ENCODE data around the gene CEP68. TPM values are rescaled to one million over a fixed set of nuclear protein-coding genes. Genes with fewer than 3 reads are reported as not detected.
"Not testable (repeated sequence)": the region's sequence is repeated elsewhere in the genome, so short reads cannot be mapped to it uniquely, and the experiment has no call there.

Gene CEP68
- total RNA-seq, 1 experiment from 2014 or later: 3.7 TPM

- DNase-seq (ENCODE audit: low read depth): no peak
Measured at GRCh38 chr2:65076345-65076710, 20.1 kb downstream of the CEP68 start.

GRCh38 chr2:65077898-65078297 lies 21.7 kb downstream of the CEP68 start:
- no peak for DNase-seq (ENCODE audit: low read depth)

DNA sequence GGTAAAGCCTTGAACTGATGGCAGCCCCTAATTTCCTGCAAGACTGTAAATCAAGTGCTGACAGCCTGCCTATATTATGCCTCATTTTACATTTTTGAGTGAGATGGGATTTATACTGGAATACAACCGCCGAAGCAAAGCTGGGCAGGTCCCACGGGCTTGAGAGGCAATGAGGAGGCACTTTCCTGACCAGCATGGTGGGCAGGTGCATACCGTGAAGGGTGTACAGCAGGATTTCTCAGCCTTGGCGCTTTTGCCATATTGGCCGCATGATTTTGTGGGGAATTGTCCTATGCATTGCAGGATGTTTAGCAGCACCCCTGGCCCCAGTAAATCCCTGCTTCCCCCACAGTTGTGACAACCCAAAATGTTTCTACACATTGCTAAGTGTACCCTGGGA lies 22.8 kb downstream of the CEP68 start:
- no peak for DNase-seq (ENCODE audit: low read depth)

- DNase-seq (ENCODE audit: low read depth): no peak
Measured at GRCh38 chr2:65081232-65081685, 25.0 kb downstream of the CEP68 start.

- no peak for DNase-seq (ENCODE audit: low read depth)
Measured at GRCh38 chr2:65085148-65085547, 28.9 kb downstream of the CEP68 start.

DNA sequence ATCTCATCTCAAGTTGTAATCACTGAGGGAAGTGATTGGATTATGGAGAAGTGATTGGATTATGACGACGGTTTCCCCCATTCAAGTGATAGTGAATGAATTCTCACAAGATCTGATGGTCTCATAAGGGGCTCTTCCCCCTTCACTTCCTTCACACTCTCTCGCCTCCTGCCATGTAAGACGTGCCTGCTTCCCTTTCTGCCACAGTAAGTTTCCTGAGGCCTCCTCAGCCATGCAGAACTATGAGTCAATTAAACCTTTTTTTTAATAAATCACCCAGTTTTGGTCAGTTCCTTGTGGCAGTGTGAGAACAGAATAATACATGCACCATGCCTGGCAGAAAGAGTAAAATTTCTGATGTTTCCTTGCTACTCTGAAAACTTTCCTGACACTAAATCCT lies 36.6 kb downstream of the CEP68 start:
- no peak for DNase-seq (ENCODE audit: low read depth)

GRCh38 chr2:65093211-65093610 lies 37.0 kb downstream of the CEP68 start:
- no peak for DNase-seq (ENCODE audit: low read depth)

DNA sequence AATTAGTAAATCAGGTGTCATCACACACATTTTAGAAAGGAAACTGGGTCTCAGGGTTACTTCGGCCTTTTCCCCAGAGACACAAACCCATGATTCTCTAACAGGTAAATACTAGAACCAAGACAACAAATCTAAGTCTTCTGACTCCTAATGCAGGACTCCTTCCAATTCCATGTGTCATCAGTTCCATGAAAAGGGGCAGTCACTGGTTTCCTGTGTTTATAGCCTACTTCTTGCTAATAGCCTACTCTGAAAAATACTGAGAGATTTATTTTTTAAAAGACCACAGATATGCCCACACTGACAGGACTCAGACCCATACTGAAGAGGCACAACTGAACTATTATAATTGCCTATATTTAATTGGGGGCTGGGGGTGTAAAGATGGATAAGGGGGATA lies 40.7 kb downstream of the CEP68 start:
- no peak for DNase-seq (ENCODE audit: low read depth)

DNA sequence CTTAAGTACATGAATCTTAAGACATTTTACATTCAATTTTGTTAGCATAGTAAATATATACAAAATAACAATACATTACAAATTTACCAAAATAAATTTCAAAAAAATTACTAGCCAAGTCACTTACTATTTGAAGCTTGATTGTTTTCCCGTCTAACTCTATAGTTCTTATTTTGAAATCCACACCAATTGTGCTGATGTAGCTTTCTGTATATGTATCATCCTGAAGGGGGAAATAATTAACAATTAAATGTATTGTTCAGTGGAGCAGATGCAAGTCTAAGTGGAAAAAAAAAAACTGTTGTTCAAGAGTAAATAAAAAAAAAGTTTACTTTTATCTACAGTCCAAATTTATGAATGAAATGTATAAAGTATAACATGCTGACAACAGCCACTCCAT lies 41.6 kb downstream of the CEP68 start:
- no peak for DNase-seq (ENCODE audit: low read depth)

DNA sequence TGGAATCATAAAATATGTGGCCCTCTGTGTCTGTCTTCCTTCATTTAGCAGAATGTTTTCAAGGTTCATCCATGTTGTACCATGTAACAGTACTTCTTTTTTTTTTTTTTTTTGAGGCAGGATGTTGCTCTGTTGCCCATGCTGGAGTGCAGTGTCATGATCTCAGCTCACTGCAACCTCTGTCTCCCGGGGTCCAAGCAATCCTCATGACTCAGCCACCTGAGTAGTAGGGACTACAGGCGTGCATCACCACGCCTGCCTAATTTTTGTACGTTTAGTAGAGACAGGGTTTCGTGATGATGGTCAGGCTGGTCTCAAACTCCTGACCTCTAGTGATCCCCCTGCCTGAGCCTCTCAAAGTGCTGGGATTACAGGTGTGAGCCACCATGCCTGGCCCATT lies 42.5 kb downstream of the CEP68 start:
- peak; percentile 16 for DNase-seq (ENCODE audit: low read depth)

DNA sequence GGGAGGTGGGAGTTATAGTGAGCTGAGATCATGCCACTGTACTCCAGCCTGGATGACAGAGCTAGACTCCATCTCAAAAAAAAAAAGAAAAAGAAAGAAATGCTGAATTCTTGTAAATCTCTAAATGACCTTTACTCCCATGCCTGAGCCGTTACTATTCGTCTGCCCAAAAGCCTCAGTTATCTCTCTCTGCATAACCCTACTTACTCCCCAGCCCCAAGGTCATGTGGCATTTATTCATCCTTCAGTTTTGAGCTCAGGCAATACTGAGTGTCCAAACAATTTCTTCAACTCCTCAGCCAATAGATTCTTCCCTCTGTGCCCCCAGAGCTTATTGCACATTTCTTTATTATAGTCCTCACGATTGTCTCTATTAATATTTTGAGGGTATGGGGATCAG lies 44.9 kb downstream of the CEP68 start:
- DNase-seq (ENCODE audit: low read depth): no peak

DNA sequence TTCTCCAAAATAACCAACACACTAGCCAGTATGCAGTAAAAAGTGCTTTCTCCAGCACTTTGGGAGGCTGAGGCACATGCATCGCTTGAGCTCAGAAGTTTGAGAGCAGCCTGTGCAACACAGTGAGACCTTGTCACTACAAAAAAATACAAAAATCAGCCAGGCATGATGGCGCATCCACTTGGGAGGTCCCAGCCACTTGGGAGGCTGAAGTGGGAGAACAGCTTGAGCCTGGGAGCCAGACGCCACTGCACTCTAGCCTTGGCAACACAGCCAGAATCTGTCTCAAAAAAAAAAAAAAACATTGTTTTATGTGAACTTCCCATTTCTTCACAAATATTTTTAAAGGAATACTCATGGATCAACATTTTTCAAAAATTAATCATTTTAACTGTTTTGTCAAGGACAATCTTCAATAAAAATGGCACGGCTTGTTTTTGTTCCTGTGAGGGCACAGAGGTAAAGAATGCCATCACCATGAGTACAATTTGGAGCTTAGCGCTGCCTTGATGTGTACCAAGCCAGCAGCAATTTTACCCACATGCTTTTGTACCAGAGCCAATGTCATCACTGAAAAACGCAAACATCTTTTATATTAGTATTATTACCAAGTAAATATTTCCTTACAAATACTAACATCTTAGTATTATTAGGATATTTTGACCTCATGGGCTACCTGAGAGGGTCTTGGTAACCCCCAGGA lies 46.9 kb downstream of the CEP68 start:
- no peak for DNase-seq (ENCODE audit: low read depth)

- no peak for DNase-seq (ENCODE audit: low read depth)
Measured at GRCh38 chr2:65107530-65107929, 51.3 kb downstream of the CEP68 start.

DNA sequence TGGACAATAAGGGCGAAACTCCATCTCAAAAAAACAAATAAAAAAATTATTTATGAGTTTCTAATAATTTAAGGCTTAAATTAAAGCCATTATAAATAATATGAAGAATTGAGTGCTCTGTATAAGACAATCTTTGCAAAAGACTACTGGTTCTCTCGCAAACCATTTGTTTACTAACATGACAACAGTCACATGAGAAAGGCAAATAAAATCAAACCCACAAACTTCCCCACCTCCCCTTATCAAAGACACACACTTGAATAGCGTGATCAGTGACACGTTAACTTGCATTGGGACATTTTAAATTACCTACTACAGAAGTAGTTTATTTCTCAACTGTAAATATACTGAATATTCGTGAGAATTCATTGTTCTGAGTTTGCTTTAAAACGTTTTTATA lies 52.6 kb downstream of the CEP68 start:
- DNase-seq (ENCODE audit: low read depth): no peak

- DNase-seq (ENCODE audit: low read depth): no peak
Measured at GRCh38 chr2:65112633-65113032, 56.4 kb downstream of the CEP68 start.

GRCh38 chr2:65113229-65113628 lies 57.0 kb downstream of the CEP68 start:
- no peak for DNase-seq (ENCODE audit: low read depth)

GRCh38 chr2:65113816-65114215 lies 57.6 kb downstream of the CEP68 start:
- DNase-seq (ENCODE audit: low read depth): no peak

DNA sequence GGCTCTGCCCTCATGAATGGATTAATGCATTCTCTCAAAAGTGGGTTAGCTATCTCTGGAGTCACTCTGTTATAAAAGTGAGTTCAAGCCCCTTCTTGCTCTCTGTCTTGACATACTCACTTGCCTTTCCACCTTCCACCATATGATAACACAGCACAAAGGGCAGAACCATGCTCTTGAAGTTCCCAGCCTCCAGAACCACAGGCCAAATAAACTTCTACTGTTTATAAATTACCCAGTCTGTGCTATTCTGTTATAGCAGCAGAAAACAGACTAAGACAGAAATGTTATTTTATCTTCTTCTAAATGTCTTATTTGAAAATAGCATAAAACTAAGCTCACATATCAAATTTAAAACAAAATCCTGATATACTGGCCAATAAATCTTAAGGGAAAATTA lies 58.7 kb downstream of the CEP68 start:
- DNase-seq (ENCODE audit: low read depth): no peak

DNA sequence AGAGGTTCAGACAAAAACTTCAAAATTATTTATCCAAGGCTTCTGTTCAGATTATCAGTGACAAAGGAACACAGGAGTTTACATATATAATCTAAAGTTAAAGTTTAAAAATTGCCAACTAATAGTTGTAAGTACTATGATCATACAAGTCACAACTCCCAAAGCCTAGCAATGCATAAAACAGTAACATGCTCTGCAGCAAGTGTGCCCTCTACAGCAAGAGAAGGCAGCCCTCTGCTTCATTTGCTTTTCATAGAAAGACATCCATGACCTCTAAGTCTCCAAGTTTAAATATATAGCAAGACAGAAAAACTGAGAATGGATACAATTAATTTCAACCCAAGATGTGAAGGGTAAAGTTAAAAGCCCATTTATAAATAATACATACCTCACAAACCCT lies 60.4 kb downstream of the CEP68 start:
- DNase-seq (ENCODE audit: low read depth): no peak

DNA sequence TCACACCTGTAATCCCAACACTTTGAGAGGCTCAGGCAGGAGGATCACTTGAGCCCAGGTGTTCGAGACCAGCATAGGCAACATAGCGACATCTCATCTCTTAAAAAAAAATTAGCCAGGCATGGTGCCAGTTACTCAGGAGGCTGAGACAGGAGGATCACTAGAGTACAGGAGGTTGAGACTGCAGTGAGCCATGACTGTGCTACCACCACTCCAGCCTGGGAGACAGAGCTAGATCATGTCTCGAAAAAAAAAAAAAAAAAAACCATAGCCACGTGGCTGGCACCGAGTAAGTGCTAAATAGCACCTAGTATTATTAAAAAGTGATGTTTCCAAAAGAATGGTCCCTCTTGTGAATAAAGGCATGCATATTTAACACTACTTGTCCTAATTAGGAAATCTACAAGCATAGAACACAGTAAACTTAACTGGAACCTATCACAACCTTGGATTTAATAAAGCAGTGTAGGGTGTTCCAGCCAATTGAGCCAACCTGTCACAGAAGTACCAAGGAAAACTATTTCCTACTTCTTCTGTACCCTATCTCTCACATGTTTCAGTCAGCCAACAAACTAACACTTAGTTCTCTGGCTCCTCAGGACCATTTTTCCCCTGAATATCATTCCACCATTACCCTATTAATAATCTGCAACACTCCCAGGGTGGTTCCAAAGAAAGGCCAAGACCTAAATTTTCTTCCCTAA lies 64.9 kb downstream of the CEP68 start:
- no peak for DNase-seq (ENCODE audit: low read depth)

DNA sequence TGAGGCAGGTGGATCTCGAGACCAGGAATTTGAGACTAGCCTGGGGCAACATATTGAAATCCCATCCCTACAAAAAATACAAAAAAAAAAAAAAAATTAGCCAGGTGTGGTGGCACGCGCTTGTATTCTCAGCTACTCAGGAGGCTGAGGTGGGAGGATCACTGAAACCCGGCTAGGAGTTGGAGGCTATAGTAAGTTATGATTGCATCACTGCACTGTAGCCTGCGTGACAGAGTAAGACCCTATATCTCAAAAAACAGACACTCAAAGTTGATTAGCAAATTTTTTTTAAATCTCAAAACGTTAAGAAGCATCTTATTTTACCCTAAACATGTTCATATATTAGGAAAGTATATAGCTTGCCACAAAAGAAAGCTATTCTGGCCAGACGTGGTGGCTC lies 66.1 kb downstream of the CEP68 start:
- no peak for DNase-seq (ENCODE audit: low read depth)

DNA sequence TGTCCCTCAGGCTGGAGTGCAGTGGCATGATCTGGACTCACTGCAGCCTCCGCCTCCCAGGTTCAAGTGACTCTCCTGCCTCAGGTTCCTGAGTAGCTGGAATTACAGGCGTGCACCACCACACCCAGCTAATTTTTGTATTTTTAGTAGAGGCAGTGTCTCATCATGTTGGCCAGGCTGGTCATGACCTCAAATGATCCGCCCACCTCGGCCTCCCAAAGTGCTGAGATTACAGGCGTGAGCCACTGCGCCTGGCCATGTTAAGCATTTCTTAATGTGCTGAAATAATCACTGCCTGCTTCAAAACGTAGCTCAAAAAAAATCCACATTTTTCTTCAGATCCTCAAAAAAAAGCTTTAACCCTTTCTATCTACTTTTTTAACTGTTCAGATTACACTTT lies 69.2 kb downstream of the CEP68 start:
- not testable (repeated sequence) for DNase-seq (ENCODE audit: low read depth)

DNA sequence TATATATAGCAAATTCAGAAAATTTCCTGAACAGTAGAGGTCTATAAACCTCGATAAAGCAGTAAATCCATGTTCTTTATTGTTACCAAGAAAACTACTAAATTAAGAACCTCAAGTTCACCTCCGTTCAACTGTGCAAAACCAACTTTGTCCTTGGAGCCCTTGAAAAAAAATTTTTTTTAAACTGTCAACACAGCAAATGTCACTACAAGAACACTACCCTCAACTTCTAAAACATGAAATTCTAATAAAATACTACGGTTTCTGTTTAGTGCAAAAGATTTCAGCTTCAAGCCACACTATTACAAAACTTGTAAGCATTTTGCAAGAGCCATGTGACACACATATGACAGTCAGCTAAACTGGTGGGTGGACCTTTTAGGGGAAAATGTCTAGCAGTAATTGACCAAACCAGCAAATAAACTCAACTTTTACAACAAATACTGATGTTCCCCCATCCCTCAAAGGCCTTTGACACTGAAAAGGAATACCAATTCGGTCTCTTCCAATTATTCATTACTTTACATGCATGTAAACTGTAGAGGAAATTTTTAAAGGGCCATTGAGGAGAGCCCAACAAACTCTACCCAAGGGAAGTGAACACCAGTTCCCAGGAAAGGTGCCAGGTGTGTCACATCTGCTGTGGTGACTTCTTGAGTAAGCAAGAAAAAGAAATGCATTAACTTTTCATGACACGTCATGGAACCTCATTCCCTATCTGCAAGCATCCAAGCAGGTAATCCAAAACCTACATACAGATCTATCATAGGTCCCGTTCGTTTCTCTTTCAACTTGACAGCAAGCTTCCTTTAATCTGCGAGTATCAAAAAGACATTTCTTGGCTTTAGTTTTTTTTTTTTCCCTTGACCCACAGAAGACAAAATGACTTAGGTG lies 72.3 kb downstream of the CEP68 start:
- peak; percentile 8 for DNase-seq (ENCODE audit: low read depth)

Measured in Daoy (cell line).